IPS-15b (cell line): ENCODE data around the gene DZIP3.
"Not testable (repeated sequence)": the region's sequence is repeated elsewhere in the genome, so short reads cannot be mapped to it uniquely, and the experiment has no call there.

ENCODE experiments used
- H3K27me3 ChIP-seq: one replicate; pipeline ENCODE4 v1.6.1; 2013; ENCODE audit warnings: low read length; ENCODE audit not compliant: control insufficient read depth, insufficient read depth
- H3K36me3 ChIP-seq: one replicate; pipeline ENCODE4 v1.6.1; 2013; ENCODE audit warnings: low read length; ENCODE audit not compliant: control insufficient read depth, insufficient read depth
- H3K4me1 ChIP-seq: one replicate; pipeline ENCODE4 v1.6.1; 2013; ENCODE audit warnings: mild to moderate bottlenecking, low read length; ENCODE audit not compliant: control insufficient read depth, insufficient read depth
- H3K4me3 ChIP-seq: one replicate; pipeline ENCODE4 v1.5.1; 2013; ENCODE audit warnings: low read depth, low read length
- H3K9ac ChIP-seq: one replicate; pipeline ENCODE4 v1.6.1; 2013; ENCODE audit warnings: low read depth, mild to moderate bottlenecking, low read length
- H3K9me3 ChIP-seq: one replicate; pipeline ENCODE4 v1.6.1; 2013; ENCODE audit warnings: mild to moderate bottlenecking, low read length; ENCODE audit not compliant: control insufficient read depth, insufficient read depth

DZIP3 gene

DNA sequence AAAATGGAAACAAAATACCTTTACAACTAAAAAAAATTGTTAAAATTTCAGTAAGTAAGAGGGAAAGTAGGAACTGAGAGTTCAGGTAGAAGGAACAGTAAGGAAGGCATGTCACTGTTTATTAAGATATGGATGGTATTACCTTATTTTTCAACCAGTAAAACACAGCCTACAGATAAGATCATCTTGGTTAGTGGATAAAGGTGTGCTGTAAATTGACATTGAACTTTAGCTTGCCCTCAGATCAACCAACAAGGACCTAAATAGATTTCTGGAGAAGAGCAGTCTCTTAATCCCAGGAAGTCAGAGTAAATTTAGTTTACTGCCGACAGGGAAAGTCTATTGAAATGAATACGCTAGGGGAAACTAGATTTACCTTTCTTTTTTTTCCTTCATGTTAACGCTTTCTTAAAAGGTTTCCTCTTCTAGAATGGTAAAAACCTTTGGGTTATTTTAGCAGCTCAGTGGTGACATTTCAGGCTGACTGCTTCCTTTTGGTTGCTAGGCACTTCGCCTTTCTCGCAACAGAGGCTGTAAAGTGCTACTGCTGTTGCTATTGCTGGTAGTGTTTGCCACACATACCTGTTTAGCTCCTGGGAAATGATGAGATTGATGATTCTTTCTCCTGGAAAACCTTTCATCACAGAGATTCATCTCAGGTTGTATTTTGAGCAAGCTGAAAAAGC lies 12.9 kb downstream of the DZIP3 start:
- Histone ChIP-seq H3K4me3 (no peak overlapping the region), H3K9me3 (no peaks in the 10 kb centered on the region), H3K4me1 (no peaks in the 10 kb centered on the region), H3K27me3 (no peaks in the 10 kb centered on the region), H3K36me3 (no peaks in the 10 kb centered on the region), H3K9ac (no peak overlapping the region)

DNA sequence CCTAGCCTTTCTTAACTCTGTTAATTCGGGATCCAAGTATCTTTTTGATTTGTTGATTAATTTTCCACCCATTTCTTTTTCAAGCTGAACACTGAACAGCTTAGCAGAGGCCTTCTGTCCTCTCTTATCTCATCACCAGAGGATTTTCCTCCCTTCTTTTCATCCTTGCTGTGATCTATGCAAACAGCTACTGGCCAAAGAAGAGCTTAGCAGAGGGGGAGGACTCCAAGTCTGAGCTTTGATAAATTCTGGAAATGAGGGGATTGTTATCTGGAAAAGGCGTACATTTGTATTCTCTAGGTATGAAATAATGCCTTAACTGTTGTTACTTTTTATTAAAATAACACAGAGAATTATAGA lies 13.4 kb downstream of the DZIP3 start:
- no peak overlapping the region for H3K4me3 ChIP-seq
- no peaks in the 10 kb centered on the region for H3K36me3 ChIP-seq
- no peaks in the 10 kb centered on the region for H3K4me1 ChIP-seq
- H3K9ac ChIP-seq, result no peak overlapping the region
- no peaks in the 10 kb centered on the region for H3K9me3 ChIP-seq
- H3K27me3 ChIP-seq, result no peaks in the 10 kb centered on the region

DNA sequence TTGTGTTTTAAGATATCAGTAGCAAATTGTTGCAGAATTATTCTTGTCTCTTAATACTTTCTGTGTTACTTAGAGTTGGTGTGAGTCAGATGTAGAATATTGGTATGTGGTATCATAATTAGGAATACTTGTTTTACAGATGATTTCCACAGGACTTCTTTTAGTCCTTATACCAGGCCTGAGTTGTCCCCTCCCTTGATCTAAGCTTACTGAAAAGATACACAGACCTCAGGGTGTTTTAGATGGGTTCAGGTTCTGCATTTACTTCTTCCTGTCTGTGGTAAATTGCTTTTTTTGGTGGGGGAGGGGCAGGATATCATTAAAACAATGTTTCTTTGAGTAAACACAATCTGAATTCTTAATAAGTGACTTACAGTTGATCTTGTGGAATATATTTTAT lies 14.2 kb downstream of the DZIP3 start:
- Histone ChIP-seq H3K4me3 (no peak overlapping the region), H3K9me3 (no peaks in the 10 kb centered on the region), H3K36me3 (no peaks in the 10 kb centered on the region), H3K27me3 (no peaks in the 10 kb centered on the region), H3K9ac (no peak overlapping the region), H3K4me1 (no peaks in the 10 kb centered on the region)

DNA sequence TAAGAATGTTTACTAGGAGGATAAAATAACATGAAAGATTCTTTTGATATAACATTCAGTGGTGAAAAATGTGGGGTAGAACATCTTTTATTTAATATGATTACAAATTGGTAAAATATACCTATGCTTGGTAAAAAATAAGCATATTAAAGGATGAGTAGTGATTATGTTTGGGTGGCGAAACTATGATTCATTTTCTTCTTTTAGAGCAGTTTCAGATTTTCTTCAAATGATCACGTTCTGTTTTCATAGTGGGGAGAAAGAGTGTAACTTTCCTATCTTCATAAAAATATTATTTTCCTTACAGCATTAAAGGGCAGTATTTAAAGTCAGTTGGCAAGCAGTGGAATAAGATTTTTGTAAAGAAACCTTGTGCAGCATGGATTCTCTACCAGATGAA lies 15.5 kb downstream of the DZIP3 start:
- H3K27me3 ChIP-seq, result no peaks in the 10 kb centered on the region
- H3K36me3 ChIP-seq, result no peaks in the 10 kb centered on the region
- H3K9me3 ChIP-seq, result no peaks in the 10 kb centered on the region
- H3K9ac ChIP-seq, result no peak overlapping the region
- H3K4me3 ChIP-seq, result no peak overlapping the region
- no peaks in the 10 kb centered on the region for H3K4me1 ChIP-seq

DNA sequence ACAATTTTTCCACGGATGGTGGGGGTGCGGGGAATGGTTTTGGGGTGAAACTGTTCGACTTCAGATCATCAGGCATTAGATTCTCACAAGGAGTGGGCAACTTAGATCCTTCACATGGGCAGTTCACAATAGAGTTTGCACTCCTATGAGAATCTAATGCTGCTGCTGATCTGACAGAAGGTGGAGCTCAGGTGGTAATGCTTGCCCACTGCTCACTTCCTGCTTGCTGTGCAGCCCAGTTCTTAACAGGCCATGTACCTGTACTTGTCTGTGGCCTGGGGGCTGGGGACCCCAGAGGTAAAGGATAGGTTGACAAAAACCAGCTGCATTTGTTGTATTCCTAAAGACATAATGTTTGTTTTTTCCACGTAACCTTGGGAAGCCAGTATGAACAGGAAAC lies 16.0 kb downstream of the DZIP3 start:
- Histone ChIP-seq H3K27me3 (no peaks in the 10 kb centered on the region), H3K4me3 (no peak overlapping the region), H3K4me1 (no peaks in the 10 kb centered on the region), H3K36me3 (no peaks in the 10 kb centered on the region), H3K9me3 (no peaks in the 10 kb centered on the region), H3K9ac (no peak overlapping the region)

DNA sequence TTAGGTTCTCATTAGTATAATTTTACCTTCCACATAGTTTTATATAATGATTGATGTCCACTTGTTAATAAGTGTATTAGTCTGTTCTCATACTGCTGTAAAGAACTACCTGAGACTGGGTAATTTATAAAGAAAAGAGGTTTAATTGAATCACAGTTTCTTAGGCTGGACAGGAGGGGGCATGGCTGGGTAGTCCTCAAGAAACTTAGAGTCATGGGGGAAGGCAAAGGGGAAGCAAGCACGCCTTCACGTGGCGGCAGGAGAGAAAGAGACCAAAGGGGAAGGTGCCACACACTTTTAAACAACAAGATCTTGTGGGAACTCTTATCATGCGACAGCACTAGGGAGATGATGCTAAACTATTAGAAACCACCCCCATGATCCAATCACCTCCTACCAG lies 19.2 kb downstream of the DZIP3 start:
- no peak overlapping the region for H3K9ac ChIP-seq
- H3K4me1 ChIP-seq, result no peaks in the 10 kb centered on the region
- no peaks in the 10 kb centered on the region for H3K27me3 ChIP-seq
- no peaks in the 10 kb centered on the region for H3K36me3 ChIP-seq
- H3K9me3 ChIP-seq, result no peaks in the 10 kb centered on the region
- no peak overlapping the region for H3K4me3 ChIP-seq

DNA sequence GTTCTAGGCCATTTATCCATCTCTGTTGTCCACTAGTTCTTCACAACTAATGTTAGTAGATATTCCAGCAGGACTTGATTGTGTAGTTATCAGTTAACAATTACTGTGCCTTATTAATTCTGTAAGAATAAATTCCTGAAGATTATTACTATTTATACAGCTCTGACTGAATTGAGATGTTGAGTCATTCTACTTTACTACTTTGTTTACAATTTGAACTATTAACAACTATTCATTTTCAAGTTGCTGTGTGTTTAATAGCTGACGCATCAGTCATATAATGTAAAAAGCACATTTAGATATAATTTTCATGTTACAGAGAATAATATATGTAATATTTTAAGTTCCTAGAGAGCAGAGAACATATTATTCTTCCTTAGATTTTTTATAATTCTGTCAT lies 21.1 kb downstream of the DZIP3 start:
- H3K9ac ChIP-seq, result no peak overlapping the region
- no peaks in the 10 kb centered on the region for H3K36me3 ChIP-seq
- H3K4me1 ChIP-seq, result no peaks in the 10 kb centered on the region

DNA sequence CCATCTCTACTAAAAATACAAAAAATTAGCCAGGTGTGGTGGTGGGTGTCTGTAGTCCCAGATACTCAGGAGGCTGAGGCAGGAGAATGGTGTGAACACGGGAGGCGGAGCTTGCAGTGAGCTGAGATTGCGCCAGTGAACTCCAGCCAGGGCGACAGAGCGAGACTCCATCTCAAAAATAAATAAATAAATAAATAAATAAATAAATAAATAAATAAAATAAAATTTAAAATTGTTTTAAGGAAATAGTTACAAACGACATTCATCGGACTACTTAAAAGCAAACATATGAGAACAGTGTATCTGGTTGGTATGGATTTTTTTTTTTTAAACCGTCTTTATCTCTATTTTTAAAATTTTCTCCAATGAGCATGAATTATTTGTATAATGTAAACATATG lies 26.6 kb downstream of the DZIP3 start:
- H3K9me3 ChIP-seq, H3K9ac ChIP-seq, H3K36me3 ChIP-seq, H3K27me3 ChIP-seq, H3K4me3 ChIP-seq, H3K4me1 ChIP-seq: not testable (repeated sequence)

More for the DNA sequence above, 21.1 kb downstream of the DZIP3 start:
- Histone ChIP-seq H3K27me3 (no peaks in the 10 kb centered on the region), H3K4me3 (no peak overlapping the region), H3K9me3 (no peaks in the 10 kb centered on the region)

DNA sequence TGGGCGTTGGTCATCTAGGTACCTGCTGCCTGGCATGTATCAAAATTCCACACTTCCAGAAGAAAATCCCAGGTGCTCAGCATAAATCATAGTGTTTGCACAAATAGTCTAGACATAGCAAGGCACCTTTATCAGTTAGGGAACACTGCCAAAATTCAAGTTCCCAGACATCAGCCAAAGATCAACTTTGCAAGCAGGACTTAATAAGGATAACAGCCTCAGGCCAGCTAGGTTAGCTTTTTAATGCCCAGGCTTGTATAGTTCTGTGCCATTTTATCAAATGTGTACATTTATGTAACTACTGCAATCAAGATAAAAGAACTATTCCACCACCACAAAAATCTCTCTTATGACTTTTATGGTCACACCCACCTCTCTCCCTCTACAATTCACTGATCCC lies 30.7 kb downstream of the DZIP3 start:
- Histone ChIP-seq H3K9ac (no peak overlapping the region), H3K36me3 (peaks cover 3% of the 10 kb centered on the region), H3K4me3 (no peak overlapping the region), H3K27me3 (no peaks in the 10 kb centered on the region), H3K9me3 (no peaks in the 10 kb centered on the region), H3K4me1 (no peaks in the 10 kb centered on the region)

DNA sequence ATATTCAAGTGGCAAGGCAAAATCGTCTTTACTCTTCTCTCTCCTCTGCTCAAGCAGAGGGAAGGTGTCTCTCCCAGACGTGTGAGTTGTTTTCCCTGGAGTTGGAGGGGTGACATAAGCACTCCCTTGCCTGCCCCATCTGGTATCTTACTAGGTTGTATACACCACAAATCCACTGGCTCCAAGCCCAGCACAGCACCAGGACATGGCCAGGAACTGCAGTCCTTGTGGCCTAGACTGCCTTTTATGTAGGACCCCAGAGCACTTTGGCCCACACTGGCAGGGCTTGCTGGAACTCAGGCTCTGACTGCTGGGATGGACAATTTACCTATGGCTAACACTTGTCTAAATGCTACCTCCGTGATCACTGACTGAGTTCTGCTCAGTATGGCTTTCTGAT lies 34.0 kb downstream of the DZIP3 start:
- Histone ChIP-seq H3K27me3 (no peaks in the 10 kb centered on the region), H3K36me3 (peaks cover 3% of the 10 kb centered on the region), H3K4me1 (no peaks in the 10 kb centered on the region), H3K4me3 (no peak overlapping the region), H3K9ac (no peak overlapping the region), H3K9me3 (no peaks in the 10 kb centered on the region)

DNA sequence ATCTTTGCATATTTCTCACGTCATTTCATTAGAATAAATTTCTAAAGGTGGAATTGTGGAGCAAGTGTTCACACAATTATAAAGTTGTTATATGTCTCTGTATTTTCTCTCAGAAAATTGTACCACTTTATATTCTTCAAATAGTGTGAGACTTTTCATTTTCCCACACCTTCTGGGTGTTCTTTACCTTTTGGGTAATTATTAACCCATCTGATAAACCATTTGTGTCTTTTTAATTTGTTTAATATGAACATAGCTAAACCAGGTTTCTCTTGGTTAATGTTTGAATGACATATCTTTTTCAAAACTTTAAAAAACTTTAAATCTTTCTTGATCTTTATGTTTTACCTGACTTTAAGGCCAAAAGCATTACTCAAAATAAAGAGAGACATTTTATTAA lies 40.5 kb downstream of the DZIP3 start:
- H3K36me3 ChIP-seq, result no peaks in the 10 kb centered on the region
- no peak overlapping the region for H3K4me3 ChIP-seq
- no peaks in the 10 kb centered on the region for H3K27me3 ChIP-seq
- no peaks in the 10 kb centered on the region for H3K9me3 ChIP-seq
- no peaks in the 10 kb centered on the region for H3K4me1 ChIP-seq
- H3K9ac ChIP-seq, result no peak overlapping the region

DNA sequence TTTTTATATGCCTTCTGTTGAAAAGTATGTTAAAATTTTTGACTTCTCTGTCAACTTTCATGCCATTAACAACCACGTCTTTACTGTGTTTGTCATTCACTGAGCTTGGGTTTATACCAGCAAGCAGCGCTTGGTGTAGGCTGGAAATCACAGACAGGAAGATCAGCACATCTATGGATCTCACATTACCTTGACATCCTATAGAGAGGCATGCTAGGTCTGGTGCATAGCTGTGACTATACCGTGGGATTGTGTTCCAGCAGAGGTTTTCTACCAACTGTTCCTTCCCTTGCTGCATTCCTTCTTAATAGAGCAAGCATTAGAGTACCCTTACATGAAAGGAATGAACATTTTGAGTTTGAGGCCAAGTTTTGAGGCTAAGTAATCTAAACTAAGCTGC lies 53.0 kb downstream of the DZIP3 start:
- H3K4me1 ChIP-seq, result peaks cover 4% of the 10 kb centered on the region
- no peaks in the 10 kb centered on the region for H3K27me3 ChIP-seq
- H3K4me3 ChIP-seq, result no peak overlapping the region

More for the DNA sequence above, 53.0 kb downstream of the DZIP3 start:
- no peak overlapping the region for H3K9ac ChIP-seq
- no peaks in the 10 kb centered on the region for H3K36me3 ChIP-seq
- no peaks in the 10 kb centered on the region for H3K9me3 ChIP-seq
